HL-60 (cell line): ENCODE data around the gene LPIN1.

Experiments
- GABPA ChIP-seq: IDR thresholded peaks from 2 replicates; pipeline ENCODE4 v1.6.1; 2012; ENCODE audit warnings: low read depth
- POLR2AphosphoS5 ChIP-seq: IDR thresholded peaks from 2 replicates; pipeline ENCODE4 v1.6.1; 2012; ENCODE audit warnings: low read depth
- REST ChIP-seq: IDR thresholded peaks from 2 replicates; pipeline ENCODE4 v1.6.1; 2012; ENCODE audit warnings: low read depth; ENCODE audit not compliant: insufficient replicate concordance
- SPI1 ChIP-seq: IDR thresholded peaks from 2 replicates; pipeline ENCODE4 v1.6.1; 2012; ENCODE audit warnings: low read depth, mild to moderate bottlenecking, borderline replicate concordance
- TF ChIP-seq, protein P1 (sequence below): IDR thresholded peaks from one replicate; pipeline ENCODE4 v1.5.1; 2011; ENCODE audit warnings: low read length, control low read depth, inconsistent platforms; ENCODE audit not compliant: insufficient read depth

- TF ChIP-seq, protein P1, sequence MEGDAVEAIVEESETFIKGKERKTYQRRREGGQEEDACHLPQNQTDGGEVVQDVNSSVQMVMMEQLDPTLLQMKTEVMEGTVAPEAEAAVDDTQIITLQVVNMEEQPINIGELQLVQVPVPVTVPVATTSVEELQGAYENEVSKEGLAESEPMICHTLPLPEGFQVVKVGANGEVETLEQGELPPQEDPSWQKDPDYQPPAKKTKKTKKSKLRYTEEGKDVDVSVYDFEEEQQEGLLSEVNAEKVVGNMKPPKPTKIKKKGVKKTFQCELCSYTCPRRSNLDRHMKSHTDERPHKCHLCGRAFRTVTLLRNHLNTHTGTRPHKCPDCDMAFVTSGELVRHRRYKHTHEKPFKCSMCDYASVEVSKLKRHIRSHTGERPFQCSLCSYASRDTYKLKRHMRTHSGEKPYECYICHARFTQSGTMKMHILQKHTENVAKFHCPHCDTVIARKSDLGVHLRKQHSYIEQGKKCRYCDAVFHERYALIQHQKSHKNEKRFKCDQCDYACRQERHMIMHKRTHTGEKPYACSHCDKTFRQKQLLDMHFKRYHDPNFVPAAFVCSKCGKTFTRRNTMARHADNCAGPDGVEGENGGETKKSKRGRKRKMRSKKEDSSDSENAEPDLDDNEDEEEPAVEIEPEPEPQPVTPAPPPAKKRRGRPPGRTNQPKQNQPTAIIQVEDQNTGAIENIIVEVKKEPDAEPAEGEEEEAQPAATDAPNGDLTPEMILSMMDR: no peak
- no peak for TF ChIP-seq POLR2AphosphoS5
- no peak for TF ChIP-seq REST
- no peak for TF ChIP-seq SPI1
- TF ChIP-seq GABPA: no peak
These were observed 66.2 kb downstream of the LPIN1 start for GRCh38 chr2:11812466-11813248.
